GF-D8 (cell line): ENCODE measurements around the gene RABEPK.
"Not testable (repeated sequence)": the region's sequence is repeated elsewhere in the genome, so short reads cannot be mapped to it uniquely, and the experiment has no call there.

Experiments
- DNase-seq: peaks from one replicate; lab custom pipeline; 2025; lab: John Stamatoyannopoulos, UW

RABEPK gene

DNA sequence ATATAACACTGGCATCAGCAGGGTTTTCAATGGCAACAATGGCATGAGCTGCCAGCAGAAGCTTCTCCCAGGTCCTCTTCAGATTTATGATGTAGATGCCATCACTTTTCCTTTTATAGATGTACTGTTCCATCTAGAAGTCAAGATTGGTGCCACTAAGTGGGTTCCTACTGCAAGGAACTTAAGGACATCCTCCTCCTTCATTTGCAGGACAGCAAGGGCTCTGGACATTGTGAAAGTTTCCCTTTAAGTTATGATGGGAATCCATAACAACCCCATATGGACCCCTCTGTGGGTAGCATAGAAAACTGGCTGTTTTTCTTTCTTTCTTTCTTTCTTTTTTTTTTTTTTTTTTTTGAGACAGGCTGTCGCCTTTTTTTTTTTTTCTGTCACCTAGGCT, 4.8 kb upstream of the RABEPK start:
- not testable (repeated sequence) for DNase-seq

- DNase-seq: no peak
Measured at GRCh38 chr9:125202846-125203618, 2.7 kb downstream of the RABEPK start.

GRCh38 chr9:125204477-125204876, 4.1 kb downstream of the RABEPK start:
- DNase-seq: no peak

DNA sequence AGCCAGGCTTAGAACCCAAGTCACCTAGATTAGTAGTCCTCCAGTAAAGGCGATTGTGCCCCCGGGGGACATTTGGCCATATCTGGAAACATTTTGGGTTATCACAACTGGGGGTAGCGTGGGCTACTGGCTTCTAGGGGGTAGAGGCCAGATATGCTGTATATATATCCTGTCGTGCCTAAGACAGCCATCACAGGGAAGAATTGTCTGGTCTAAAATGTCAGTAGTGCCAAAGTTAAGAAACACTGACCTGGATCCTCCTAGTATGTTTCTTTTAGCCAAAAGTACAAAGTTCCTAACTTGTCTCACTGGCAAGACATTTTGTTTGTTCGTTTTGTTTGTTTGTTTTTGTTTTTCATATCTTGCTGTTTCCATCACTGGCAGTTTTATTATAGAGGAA, 13.8 kb downstream of the RABEPK start:
- DNase-seq: no peak

- DNase-seq: no peak
Measured at GRCh38 chr9:125218621-125219020, 18.3 kb downstream of the RABEPK start.

- DNase-seq: not testable (repeated sequence)
Measured at GRCh38 chr9:125224858-125225257, 24.5 kb downstream of the RABEPK start.

DNA sequence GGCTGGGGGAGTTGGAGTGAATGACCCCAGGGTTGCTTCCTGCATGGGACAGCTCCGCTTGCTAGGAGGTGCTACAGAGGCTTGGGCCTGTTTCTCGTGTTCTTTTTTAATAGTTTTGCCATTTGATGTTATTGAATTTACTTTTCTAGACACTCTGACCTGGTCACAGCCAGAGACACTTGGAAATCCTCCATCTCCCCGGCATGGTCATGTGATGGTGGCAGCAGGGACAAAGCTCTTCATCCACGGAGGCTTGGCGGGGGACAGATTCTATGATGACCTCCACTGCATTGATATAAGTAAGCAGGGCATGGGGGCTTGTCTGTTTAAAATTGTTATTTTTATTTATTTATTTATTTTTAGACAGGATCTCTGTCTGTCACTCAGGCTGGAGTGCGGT, 27.4 kb downstream of the RABEPK start:
- DNase-seq: no peak

DNA sequence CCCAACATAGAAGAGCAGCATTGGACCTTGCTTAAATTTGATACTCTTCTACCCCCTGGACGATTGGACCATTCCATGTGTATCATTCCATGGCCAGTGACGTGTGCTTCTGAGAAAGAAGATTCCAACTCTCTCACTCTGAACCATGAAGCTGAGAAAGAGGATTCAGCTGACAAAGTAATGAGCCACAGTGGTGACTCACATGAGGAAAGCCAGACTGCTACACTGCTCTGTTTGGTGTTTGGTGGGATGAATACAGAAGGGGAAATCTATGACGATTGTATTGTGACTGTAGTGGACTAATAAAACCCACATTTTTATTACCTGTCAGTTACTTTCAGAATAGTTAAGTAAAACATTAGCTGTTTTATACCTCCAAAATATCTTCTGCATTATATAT, 33.3 kb downstream of the RABEPK start:
- no peak for DNase-seq

GRCh38 chr9:125234099-125234498, 33.8 kb downstream of the RABEPK start:
- not testable (repeated sequence) for DNase-seq

GRCh38 chr9:125235804-125236519, 35.6 kb downstream of the RABEPK start:
- DNase-seq: no peak

DNA sequence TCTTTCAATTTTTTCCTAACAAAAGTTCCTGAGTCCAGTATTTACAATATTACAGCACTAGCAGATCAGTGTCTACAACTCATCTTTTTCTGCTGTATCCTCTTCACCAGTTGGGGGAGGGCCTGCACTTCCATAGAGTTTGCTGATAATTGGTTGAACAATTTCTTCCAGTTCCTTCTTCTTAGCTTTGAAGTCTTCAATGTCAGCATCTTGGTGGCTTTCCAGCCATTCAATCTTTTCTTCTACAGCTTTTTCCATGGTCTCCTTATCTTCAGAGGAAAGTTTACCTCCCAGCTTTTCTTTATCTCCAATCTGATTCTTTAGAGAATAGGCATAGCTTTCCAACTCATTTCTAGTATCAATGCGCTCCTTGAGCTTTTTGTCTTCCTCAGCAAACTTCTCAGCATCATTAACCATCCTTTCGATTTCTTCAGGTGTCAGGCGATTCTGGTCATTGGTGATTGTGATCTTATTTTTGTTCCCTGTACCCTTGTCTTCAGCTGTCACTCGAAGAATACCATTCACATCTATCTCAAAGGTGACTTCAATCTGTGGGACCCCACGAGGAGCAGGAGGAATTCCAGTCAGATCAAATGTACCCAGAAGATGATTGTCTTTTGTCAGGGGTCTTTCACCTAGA, 36.3 kb downstream of the RABEPK start:
- DNase-seq: not testable (repeated sequence)

DNA sequence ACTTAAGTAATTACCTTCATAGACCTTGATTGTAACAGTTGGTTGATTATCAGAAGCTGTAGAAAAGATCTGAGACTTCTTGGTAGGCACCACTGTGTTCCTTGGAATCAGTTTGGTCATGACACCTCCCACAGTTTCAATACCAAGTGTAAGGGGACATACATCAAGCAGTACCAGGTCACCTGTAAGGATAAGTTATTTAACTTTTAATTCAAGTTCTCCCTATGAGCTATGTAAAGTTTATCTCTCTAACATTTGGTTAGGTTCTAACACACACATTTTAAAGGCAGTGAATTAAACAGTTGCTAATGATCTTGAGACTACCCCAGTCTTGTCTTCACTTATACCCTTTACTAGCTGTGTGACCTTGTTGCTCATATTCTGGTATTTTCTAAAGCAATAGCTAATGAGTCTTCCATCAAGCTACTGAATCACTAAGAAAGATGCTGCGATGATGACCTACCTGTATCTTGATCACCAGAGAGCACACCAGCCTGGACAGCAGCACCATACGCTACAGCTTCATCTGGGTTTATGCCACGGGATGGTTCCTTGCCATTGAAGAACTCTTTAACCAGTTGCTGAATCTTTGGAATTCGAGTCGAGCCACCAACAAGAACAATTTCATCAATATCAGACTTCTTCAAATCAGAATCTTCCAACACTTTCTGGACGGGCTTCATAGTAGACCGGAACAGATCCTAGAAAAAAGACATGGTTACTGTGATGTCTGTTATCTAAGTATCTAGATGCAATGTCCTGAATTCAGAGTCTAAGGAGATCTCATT, 38.0 kb downstream of the RABEPK start:
- no peak for DNase-seq

GRCh38 chr9:125238915-125239446, 38.6 kb downstream of the RABEPK start:
- DNase-seq: no peak

- DNase-seq: no peak
Measured at GRCh38 chr9:125239631-125240597, 39.6 kb downstream of the RABEPK start.

GRCh38 chr9:125240649-125240999, 40.3 kb downstream of the RABEPK start:
- no peak for DNase-seq

GRCh38 chr9:125241000-125241862, 40.9 kb downstream of the RABEPK start, which contains the start of gene HSPA5:
Gene HSPA5, minus strand, starts transcription at chr9:125241343. Its CDS starts 217 bp downstream, at chr9:125241126.
- peak; percentile 98 for DNase-seq

- no peak for DNase-seq
Measured at GRCh38 chr9:125241863-125242739, 41.8 kb downstream of the RABEPK start.

DNA sequence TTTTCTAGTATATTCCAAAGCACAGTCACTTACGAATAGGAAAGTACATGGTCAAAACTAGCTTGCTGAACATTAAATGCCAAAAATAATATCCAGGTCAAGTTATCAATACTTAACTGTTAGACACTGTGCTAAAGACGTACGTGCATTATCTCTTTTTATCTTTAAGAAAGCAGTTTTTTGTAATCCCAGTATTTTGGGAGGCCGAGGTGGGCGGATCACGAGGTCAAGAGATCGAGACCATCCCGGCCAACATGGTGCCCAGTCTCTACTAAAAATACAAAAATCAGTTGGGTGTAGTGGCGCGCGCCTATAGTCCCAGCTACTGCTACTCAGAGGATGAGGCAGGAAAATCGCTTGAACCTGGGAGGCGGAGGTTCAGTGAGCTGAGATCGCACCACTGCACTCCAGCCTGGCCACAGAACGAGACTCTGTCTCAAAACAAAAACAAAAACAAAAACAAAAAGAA, 43.5 kb downstream of the RABEPK start:
- no peak for DNase-seq

- DNase-seq: no peak
Measured at GRCh38 chr9:125246261-125246667, 45.9 kb downstream of the RABEPK start.
